A549 (cell line): ENCODE measurements around the gene FUZ.

Experiments
- BHLHE40 ChIP-seq: IDR thresholded peaks from 2 replicates; pipeline ENCODE4 v1.6.1; 2012; ENCODE audit warnings: low read depth, low read length, inconsistent platforms
- CHD4 ChIP-seq: fragments of 200-600 bp; sonication (generic); IDR thresholded peaks from 2 replicates; pipeline ENCODE4 v1.6.1; 2016; ENCODE audit warnings: antibody characterized with exemption, mild to moderate bottlenecking, borderline replicate concordance
- CTCF ChIP-seq: fragments of >200 bp; sonication (Bioruptor Twin); formaldehyde crosslinking; IDR thresholded peaks from 3 replicates; pipeline ENCODE4 v1.5.1; 2016
- JUN ChIP-seq, 2 experiments: fragments of >200 bp; sonication (Bioruptor Twin); formaldehyde crosslinking; IDR thresholded peaks; 2 replicates in 1 of 2; 3 replicates in 1 of 2; pipeline ENCODE4 v1.6.1; 2016 to 2017
- RAD21 ChIP-seq, 2 experiments: fragments of >200 bp in 1 of 2; sonication (Bioruptor Twin) in 1 of 2; formaldehyde crosslinking in 1 of 2; IDR thresholded peaks in 1 of 2; conservative IDR thresholded peaks in 1 of 2; 2 replicates in 1 of 2; 3 replicates in 1 of 2; pipeline ENCODE4 v1.6.1; 2012 to 2018; ENCODE audit warnings: inconsistent platforms in 1 of 2
- RARB ChIP-seq: fragments of 250-450 bp; sonication (Bioruptor Pico); IDR thresholded peaks from 2 replicates; pipeline ENCODE4 v1.8.0; 2021; ENCODE audit warnings: mild to moderate bottlenecking, moderate library complexity
- SMC3 ChIP-seq: fragments of >200 bp; sonication (Bioruptor Twin); formaldehyde crosslinking; IDR thresholded peaks from 3 replicates; pipeline ENCODE4 v1.6.1; 2018; ENCODE audit warnings: inconsistent platforms
- ZSCAN20 ChIP-seq: fragments of 250-450 bp; sonication (Bioruptor Pico); IDR thresholded peaks from 2 replicates; pipeline ENCODE4 v1.8.0; 2022; ENCODE audit warnings: mild to moderate bottlenecking, moderate library complexity

- TF ChIP-seq JUN (IDR thresholded peaks at IDR 0.05) (no peak), CTCF (no peak), RARB (no peak), SMC3 (no peak), ZSCAN20 (CRISPR knock-in tag) (no peak), RAD21 (conservative IDR thresholded peaks at IDR 0.05 in 1 of 2, IDR thresholded peaks at IDR 0.05 in 1 of 2) (no peak), BHLHE40 (no peak), CHD4 (no peak)
Observed at GRCh38 chr19:49792829-49793560, 20.1 kb downstream of the FUZ start.
